HG03066 (cell line): ENCODE measurements around the gene TKT.

Experiments used
- ATAC-seq: cut with Tn5 transposase; IDR thresholded peaks from one replicate; pipeline ENCODE4 v1.9.1; 2021; ENCODE audit warnings: low read depth; ENCODE audit not compliant: unreplicated experiment

The TKT gene

DNA sequence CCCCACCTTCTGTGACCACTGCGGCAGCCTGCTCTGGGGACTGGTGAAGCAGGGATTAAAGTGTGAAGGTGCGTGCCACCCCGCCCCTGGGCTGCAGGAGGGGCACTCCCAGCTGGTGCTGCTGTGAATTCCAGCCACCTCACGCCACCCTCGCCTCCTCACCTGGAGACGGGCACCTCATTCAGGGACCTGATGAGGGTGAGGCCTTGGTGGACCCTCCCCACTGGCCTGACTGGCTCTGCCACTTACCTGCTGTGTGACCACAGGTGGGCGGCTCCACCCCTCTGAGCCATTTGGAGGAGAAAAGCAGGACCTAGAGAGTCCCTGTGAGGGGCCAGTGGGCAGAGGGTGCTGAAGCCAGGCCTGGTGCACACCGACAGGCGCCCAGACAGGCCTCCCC, 72.3 kb downstream of the TKT start:
- ATAC-seq: no peak

- ATAC-seq: no peak
These were observed 73.0 kb downstream of the TKT start for GRCh38 chr3:53182764-53183355.

DNA sequence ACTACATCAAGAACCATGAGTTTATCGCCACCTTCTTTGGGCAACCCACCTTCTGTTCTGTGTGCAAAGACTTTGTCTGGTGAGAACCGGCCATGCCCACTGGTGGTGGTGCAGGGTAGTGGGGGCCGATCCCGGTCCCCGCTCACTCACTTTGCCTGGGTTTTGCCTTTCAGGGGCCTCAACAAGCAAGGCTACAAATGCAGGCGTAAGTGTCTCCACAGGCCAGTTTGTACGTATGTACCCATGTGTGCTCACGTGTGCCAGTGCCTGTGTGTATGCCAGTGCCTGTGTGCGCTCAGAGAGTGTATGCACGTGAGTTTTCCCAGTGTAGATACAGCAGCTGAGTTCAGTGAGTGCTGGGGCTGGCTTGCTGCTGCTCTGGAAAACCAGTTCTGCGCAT, 74.3 kb downstream of the TKT start:
- no peak for ATAC-seq

- peak; percentile 19 for ATAC-seq
These were observed 74.8 kb downstream of the TKT start for GRCh38 chr3:53181024-53181371.

DNA sequence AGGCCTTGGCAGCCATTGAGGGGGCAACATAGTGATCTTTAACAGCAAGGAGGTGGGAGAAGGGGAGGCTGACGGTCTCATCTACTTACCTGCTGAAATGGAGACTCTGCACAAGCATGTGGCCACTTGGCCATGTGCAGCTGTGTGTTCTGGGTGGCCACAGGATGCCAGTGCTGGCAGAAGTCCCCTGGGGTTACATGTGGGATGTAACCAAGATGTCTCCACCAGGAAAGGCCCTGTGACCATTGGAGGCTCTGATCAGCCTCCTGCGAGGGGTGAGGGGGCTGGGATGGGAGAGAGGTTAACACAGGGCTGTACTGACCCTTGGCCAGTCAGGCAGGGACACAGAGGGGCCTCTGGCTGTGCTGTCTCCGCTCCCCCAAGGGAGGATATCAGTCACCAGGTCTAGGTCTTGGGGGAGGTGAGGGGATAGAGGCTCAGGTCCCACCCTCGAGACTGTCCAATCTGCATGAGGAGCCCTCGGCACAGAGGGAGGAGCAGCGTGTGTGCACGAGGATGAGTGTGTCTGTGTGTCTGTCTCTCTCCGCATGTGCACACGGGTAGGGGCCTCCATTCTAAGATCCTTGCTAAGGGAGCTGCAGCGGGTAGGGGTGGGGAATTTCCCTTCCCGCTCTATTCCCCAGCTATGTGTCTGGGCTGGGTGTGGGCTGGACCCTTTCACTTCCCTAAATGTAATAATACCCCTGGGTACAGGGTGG, 75.4 kb downstream of the TKT start:
- peak; percentile 97 for ATAC-seq

DNA sequence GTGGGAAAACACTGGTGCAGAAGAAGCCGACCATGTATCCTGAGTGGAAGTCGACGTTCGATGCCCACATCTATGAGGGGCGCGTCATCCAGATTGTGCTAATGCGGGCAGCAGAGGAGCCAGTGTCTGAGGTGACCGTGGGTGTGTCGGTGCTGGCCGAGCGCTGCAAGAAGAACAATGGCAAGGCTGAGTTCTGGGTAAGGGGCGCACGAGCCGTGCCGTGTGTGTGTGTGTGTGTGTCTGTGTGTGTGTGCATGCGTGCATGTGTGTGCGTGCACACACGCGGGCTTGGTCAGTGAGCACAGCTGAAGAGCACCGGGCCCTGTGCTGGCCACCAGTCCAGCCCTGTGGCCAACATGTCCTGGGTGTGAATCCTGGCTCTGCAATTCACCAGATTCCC, 76.2 kb downstream of the TKT start:
- no peak for ATAC-seq

- ATAC-seq: no peak
These were observed 77.6 kb downstream of the TKT start for GRCh38 chr3:53178246-53178645.

DNA sequence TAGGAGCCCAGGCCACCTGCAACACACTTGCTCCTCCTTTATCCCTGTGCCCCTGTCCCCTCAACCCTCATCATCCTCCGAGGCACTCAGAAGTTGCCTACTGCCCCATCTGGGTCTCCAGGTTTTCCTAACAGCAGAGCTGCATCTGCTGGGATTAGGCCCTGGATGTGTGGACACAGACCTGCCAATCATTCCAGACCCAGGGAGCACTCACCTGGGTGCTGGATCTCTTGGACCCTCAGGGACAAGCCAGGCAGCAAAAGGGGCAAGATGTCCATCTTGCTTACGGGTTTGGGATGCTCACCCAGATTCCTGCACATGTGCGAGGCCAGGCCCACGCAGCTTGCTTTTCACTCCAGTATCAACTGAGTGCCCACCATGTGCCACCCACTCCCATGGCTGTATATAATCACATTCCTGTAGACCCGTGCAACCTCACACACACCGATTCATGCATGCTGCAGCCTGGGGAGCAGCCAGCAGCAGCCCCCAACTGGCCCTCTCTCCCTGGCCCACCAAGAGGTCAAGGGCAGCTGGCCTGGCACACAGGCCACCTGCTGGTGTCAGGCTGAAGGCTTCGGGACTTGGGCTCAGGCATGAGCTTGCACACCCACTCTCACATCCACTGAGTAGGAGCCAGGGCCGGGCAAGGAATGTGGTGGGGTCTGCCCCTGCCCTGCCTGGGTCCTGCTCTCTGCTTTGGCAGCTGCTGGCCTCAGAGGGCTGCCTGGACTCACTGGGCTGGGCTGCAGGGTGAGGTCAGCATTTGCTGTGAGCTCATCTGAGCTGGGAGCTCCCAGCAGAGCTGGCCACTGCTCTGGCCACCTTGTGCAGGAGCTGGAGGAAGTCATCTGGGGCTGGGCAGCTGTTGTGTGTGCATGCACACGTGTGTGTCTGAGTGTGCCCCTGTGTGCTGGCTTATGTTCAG, 79.9 kb downstream of the TKT start:
- no peak for ATAC-seq
